H9 (cell line): Measurements from ENCODE around the gene NRP1. TPM values are rescaled to one million over a fixed set of nuclear protein-coding genes. Genes with fewer than 3 reads are reported as not detected.

Experiments
- DNase-seq: peaks from one replicate; pipeline ENCODE4 v3.0.0-alpha.2; 2017
- H2AFZ ChIP-seq: one replicate; pipeline ENCODE4 v1.6.1; 2013; ENCODE audit warnings: mild to moderate bottlenecking, low read length, control low read depth, moderate library complexity
- H2AK5ac ChIP-seq: 2 replicates; pipeline ENCODE4 v1.6.1; 2013; ENCODE audit warnings: low read length, control low read depth, mixed read lengths; ENCODE audit not compliant: insufficient read length
- H2BK120ac ChIP-seq: one replicate; pipeline ENCODE4 v1.6.1; 2013; ENCODE audit warnings: low read depth, mild to moderate bottlenecking, low read length, control low read depth, inconsistent platforms; ENCODE audit not compliant: poor library complexity, severe bottlenecking
- H2BK12ac ChIP-seq: 2 replicates; pipeline ENCODE4 v1.6.1; 2013; ENCODE audit warnings: low read length, control low read depth, mixed read lengths, low read depth; ENCODE audit not compliant: insufficient read length
- H2BK15ac ChIP-seq: 2 replicates; pipeline ENCODE4 v1.6.1; 2013; ENCODE audit warnings: low read depth, low read length, control low read depth
- H2BK20ac ChIP-seq: one replicate; pipeline ENCODE4 v1.6.1; 2013; ENCODE audit warnings: low read depth, mild to moderate bottlenecking, low read length, control low read depth, inconsistent platforms; ENCODE audit not compliant: poor library complexity, severe bottlenecking
- H2BK5ac ChIP-seq: 2 replicates; pipeline ENCODE4 v1.6.1; 2013; ENCODE audit warnings: low read length, control low read depth, mixed read lengths; ENCODE audit not compliant: insufficient read length
- H3K14ac ChIP-seq: 2 replicates; pipeline ENCODE4 v1.6.1; 2013; ENCODE audit warnings: low read length, control low read depth; ENCODE audit not compliant: insufficient read depth
- H3K18ac ChIP-seq: 2 replicates; pipeline ENCODE4 v1.6.1; 2013; ENCODE audit warnings: low read depth, mild to moderate bottlenecking, mixed read lengths, low read length, control low read depth; ENCODE audit not compliant: insufficient read length
- H3K23ac ChIP-seq: 2 replicates; pipeline ENCODE4 v1.6.1; 2013; ENCODE audit warnings: low read length, control low read depth, mixed read lengths, low read depth; ENCODE audit not compliant: insufficient read length
- H3K23me2 ChIP-seq: 2 replicates; pipeline ENCODE4 v1.6.1; 2013; ENCODE audit warnings: low read depth, mild to moderate bottlenecking, mixed read lengths, low read length, control low read depth; ENCODE audit not compliant: insufficient read length, poor library complexity, severe bottlenecking
- H3K27ac ChIP-seq: 2 replicates; pipeline ENCODE4 v1.5.1; 2013; ENCODE audit warnings: low read length, control low read depth, mixed read lengths, low read depth; ENCODE audit not compliant: insufficient read length
- H3K27me3 ChIP-seq: 2 replicates; pipeline ENCODE4 v1.6.1; 2013; ENCODE audit warnings: low read length, control low read depth, inconsistent platforms; ENCODE audit not compliant: insufficient read depth
- H3K4ac ChIP-seq: 2 replicates; pipeline ENCODE4 v1.6.1; 2013; ENCODE audit warnings: low read depth, mild to moderate bottlenecking, control low read depth, inconsistent platforms, low read length, moderate library complexity
- H3K4me1 ChIP-seq: 2 replicates; pipeline ENCODE4 v1.6.1; 2013; ENCODE audit warnings: low read length, control low read depth, inconsistent platforms; ENCODE audit not compliant: insufficient read depth
- H3K4me2 ChIP-seq: 2 replicates; pipeline ENCODE4 v1.6.1; 2013; ENCODE audit warnings: low read length, control low read depth, mixed read lengths; ENCODE audit not compliant: insufficient read length, insufficient read depth
- H3K56ac ChIP-seq: 2 replicates; pipeline ENCODE4 v1.6.1; 2013; ENCODE audit warnings: low read depth, mild to moderate bottlenecking, mixed read lengths, low read length, control low read depth; ENCODE audit not compliant: insufficient read length
- H3K79me1 ChIP-seq: 2 replicates; pipeline ENCODE4 v1.6.1; 2013; ENCODE audit warnings: low read depth, mild to moderate bottlenecking, moderate library complexity, low read length, control low read depth, inconsistent platforms; ENCODE audit not compliant: insufficient read depth, poor library complexity, severe bottlenecking
- H3K79me2 ChIP-seq: 2 replicates; pipeline ENCODE4 v1.6.1; 2013; ENCODE audit warnings: low read length, control low read depth, inconsistent platforms; ENCODE audit not compliant: insufficient read depth
- H3K9ac ChIP-seq: 2 replicates; pipeline ENCODE4 v1.6.1; 2013; ENCODE audit warnings: low read length, control low read depth, mixed read lengths; ENCODE audit not compliant: insufficient read length; ENCODE audit errors: extremely low read depth
- H3K9me3 ChIP-seq: one replicate; pipeline ENCODE4 v1.6.1; 2013; ENCODE audit warnings: low read depth, low read length, inconsistent platforms; ENCODE audit not compliant: control insufficient read depth
- H3T11ph ChIP-seq: one replicate; pipeline ENCODE4 v1.6.1; 2013; ENCODE audit warnings: mild to moderate bottlenecking, low read length, control low read depth, inconsistent platforms
- H4K20me1 ChIP-seq: one replicate; pipeline ENCODE4 v1.6.1; 2013; ENCODE audit not compliant: control insufficient read depth, insufficient read length, insufficient read depth
- H4K5ac ChIP-seq: 2 replicates; pipeline ENCODE4 v1.6.1; 2013; ENCODE audit warnings: low read depth, mild to moderate bottlenecking, mixed read lengths, low read length, control low read depth; ENCODE audit not compliant: insufficient read length
- H4K8ac ChIP-seq: replicated peaks from 2 replicates; pipeline ENCODE4 v1.6.1; 2013; ENCODE audit warnings: low read length, control low read depth, mixed read lengths, low read depth; ENCODE audit not compliant: insufficient read length
- H4K91ac ChIP-seq: 2 replicates; pipeline ENCODE4 v1.6.1; 2013; ENCODE audit warnings: low read depth, mild to moderate bottlenecking, moderate library complexity, mixed read lengths, low read length, control low read depth; ENCODE audit not compliant: insufficient read length
- H3K27ac Mint-ChIP-seq, 3 experiments: 2 replicates in 2 of 3; 3 replicates in 1 of 3; pipeline ENCODE4 v1.8.0; 2020 to 2021; ENCODE audit warnings: mixed read lengths in 3 of 3, mild to moderate bottlenecking in 1 of 3, moderate library complexity in 1 of 3
- H3K27me3 Mint-ChIP-seq: 2 replicates; pipeline ENCODE4 v1.8.0; 2021; ENCODE audit warnings: low read depth, mild to moderate bottlenecking, moderate library complexity, mixed read lengths
- H3K36me3 Mint-ChIP-seq, 3 experiments: 2 replicates in 2 of 3; 3 replicates in 1 of 3; pipeline ENCODE4 v1.8.0; 2020 to 2021; ENCODE audit warnings: low read depth in 3 of 3, mixed read lengths in 3 of 3; ENCODE audit not compliant: insufficient read depth in 1 of 3
- H3K4me1 Mint-ChIP-seq, 2 experiments: 2 replicates each; pipeline ENCODE4 v1.8.0; 2020; ENCODE audit warnings: mixed read lengths in 2 of 2
- H3K4me3 Mint-ChIP-seq, 2 experiments: 2 replicates in 1 of 2; 3 replicates in 1 of 2; pipeline ENCODE4 v1.8.0; 2020 to 2021; ENCODE audit warnings: mild to moderate bottlenecking in 2 of 2, mixed read lengths in 2 of 2, moderate library complexity in 1 of 2
- H3K9me3 Mint-ChIP-seq, 2 experiments: 2 replicates in 1 of 2; 3 replicates in 1 of 2; pipeline ENCODE4 v1.8.0; 2020; ENCODE audit warnings: mild to moderate bottlenecking in 2 of 2, mixed read lengths in 2 of 2, moderate library complexity in 1 of 2
- WGBS: extraction: QIAGEN DNeasy Blood & Tissue Kit; methylation state at CpG from one replicate; pipeline ENCODE4 v1.1.7; 2013; ENCODE audit warnings: missing lambda C conversion rate, low lambda C conversion rate, mixed read lengths; ENCODE audit not compliant: insufficient read length; ENCODE audit errors: extremely low coverage; 5-methylcytosine and 5-hydroxymethylcytosine counted together
- total RNA-seq: library from RNA; stranded (reverse); gene quantifications from 2 replicates; pipeline ENCODE4 v1.2.1, GENCODE V29; 2021
- TF ChIP-seq, protein P1 (sequence below): fragments of 200-600 bp; sonication (generic); conservative IDR thresholded peaks from 3 replicates; pipeline ENCODE4 v1.8.0; 2021; ENCODE audit warnings: antibody characterized with exemption, mild to moderate bottlenecking

NRP1 gene
- total RNA-seq, 1 experiment from 2014 or later: 4.6 TPM

DNA sequence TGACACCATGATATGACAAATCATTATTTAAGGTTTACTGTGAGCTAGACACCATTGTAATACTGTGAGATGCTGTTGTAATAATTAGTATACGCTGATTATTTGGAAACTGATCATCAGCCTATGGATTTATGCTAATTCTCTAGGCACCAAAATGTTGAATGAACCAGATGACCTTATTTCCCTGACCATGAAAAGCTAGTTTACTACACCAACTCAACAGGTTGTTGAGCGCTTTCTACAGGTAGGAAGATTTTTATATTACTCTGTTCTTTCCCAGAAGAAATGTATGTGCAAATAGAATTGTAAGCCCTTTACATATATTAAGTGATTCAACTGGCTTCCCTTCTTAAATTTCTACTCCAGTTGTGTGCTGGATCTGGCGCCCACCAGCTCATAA lies 6.2 kb downstream of the NRP1 start:
- H3K79me2 ChIP-seq: no peaks in the 10 kb centered on the region
- H3K9ac ChIP-seq: no peak overlapping the region
- no peak overlapping the region for H2BK5ac ChIP-seq
- no peak overlapping the region for H2BK15ac ChIP-seq
- H3K4ac ChIP-seq: no peak overlapping the region
- H2BK20ac ChIP-seq: no peak overlapping the region
- H3K18ac ChIP-seq: no peak overlapping the region
- TF ChIP-seq, protein P1, sequence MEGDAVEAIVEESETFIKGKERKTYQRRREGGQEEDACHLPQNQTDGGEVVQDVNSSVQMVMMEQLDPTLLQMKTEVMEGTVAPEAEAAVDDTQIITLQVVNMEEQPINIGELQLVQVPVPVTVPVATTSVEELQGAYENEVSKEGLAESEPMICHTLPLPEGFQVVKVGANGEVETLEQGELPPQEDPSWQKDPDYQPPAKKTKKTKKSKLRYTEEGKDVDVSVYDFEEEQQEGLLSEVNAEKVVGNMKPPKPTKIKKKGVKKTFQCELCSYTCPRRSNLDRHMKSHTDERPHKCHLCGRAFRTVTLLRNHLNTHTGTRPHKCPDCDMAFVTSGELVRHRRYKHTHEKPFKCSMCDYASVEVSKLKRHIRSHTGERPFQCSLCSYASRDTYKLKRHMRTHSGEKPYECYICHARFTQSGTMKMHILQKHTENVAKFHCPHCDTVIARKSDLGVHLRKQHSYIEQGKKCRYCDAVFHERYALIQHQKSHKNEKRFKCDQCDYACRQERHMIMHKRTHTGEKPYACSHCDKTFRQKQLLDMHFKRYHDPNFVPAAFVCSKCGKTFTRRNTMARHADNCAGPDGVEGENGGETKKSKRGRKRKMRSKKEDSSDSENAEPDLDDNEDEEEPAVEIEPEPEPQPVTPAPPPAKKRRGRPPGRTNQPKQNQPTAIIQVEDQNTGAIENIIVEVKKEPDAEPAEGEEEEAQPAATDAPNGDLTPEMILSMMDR: no peak
- no peaks in the 10 kb centered on the region for H4K20me1 ChIP-seq
- H2AFZ ChIP-seq: no peak overlapping the region
- H3K4me3 Mint-ChIP-seq: no peak overlapping the region
- no peak overlapping the region for H3K56ac ChIP-seq
- no peak for DNase-seq
- H3K27me3 ChIP-seq: no peaks in the 10 kb centered on the region; the same call in 1 of the 2 replicates
- H3K9me3 ChIP-seq: no peaks in the 10 kb centered on the region
- peaks cover 23% of the 10 kb centered on the region for H3K27me3 Mint-ChIP-seq
- no peak overlapping the region for H3T11ph ChIP-seq
- no peak overlapping the region for H4K5ac ChIP-seq
- no peak overlapping the region for H2AK5ac ChIP-seq
- H3K4me1 ChIP-seq: no peaks in the 10 kb centered on the region
- no peak overlapping the region for H3K4me2 ChIP-seq
- H3K14ac ChIP-seq: no peak overlapping the region
- H4K91ac ChIP-seq: no peak overlapping the region
- H2BK12ac ChIP-seq: no peak overlapping the region
- H3K23ac ChIP-seq: no peak overlapping the region
- H3K4me1 Mint-ChIP-seq: peaks cover 26 to 28% of the 10 kb centered on the region in 2 experiments
- no peaks in the 10 kb centered on the region for H3K36me3 Mint-ChIP-seq
- H3K9me3 Mint-ChIP-seq: no peaks in the 10 kb centered on the region
- H4K8ac ChIP-seq: no peak overlapping the region
- H2BK120ac ChIP-seq: no peak overlapping the region
- H3K79me1 ChIP-seq: no peaks in the 10 kb centered on the region
- WGBS: no CpG with 5 or more reads among the region's 3 CpGs
- H3K27ac ChIP-seq: no peak overlapping the region
- H3K23me2 ChIP-seq: no peaks in the 10 kb centered on the region
- H3K27ac Mint-ChIP-seq: no peak overlapping the region
